Right forelimb (tissue), 1 donor: ENCODE data around the gene KPNA4.
A peak's percentile ranks its signal among the peaks of the same experiment; 100 is the strongest.
"Not testable (repeated sequence)": the region's sequence is repeated elsewhere in the genome, so short reads cannot be mapped to it uniquely, and the experiment has no call there.

Experiments
- DNase-seq: peaks from one replicate; pipeline ENCODE4 v3.0.0-alpha.2; 2018

Gene KPNA4

GRCh38 chr3:160569894-160570652 lies 4.7 kb upstream of the KPNA4 start:
- no peak for DNase-seq

GRCh38 chr3:160568989-160569388 lies 3.6 kb upstream of the KPNA4 start:
- DNase-seq = no peak

- no peak for DNase-seq
Observed at GRCh38 chr3:160567774-160568173, 2.4 kb upstream of the KPNA4 start.

GRCh38 chr3:160566499-160566898 lies 1.1 kb upstream of the KPNA4 start:
- DNase-seq = no peak

- no peak for DNase-seq
Observed at GRCh38 chr3:160564949-160565441, 376 bp downstream of the KPNA4 start.

- peak; percentile 54 for DNase-seq
Observed at GRCh38 chr3:160564258-160564911, 986 bp downstream of the KPNA4 start.

- no peak for DNase-seq
Observed at GRCh38 chr3:160562952-160563351, 2.4 kb downstream of the KPNA4 start.

GRCh38 chr3:160557571-160557970 lies 7.8 kb downstream of the KPNA4 start:
- no peak for DNase-seq

GRCh38 chr3:160556141-160556540 lies 9.2 kb downstream of the KPNA4 start:
- DNase-seq = no peak

- DNase-seq = no peak
Observed at GRCh38 chr3:160554980-160555379, 10.4 kb downstream of the KPNA4 start.

- no peak for DNase-seq
Observed at GRCh38 chr3:160553827-160554226, 11.5 kb downstream of the KPNA4 start.

GRCh38 chr3:160546727-160547126 lies 18.6 kb downstream of the KPNA4 start:
- DNase-seq = no peak

GRCh38 chr3:160545504-160545871 lies 19.9 kb downstream of the KPNA4 start:
- no peak for DNase-seq

- DNase-seq = no peak
Observed at GRCh38 chr3:160544844-160545503, 20.4 kb downstream of the KPNA4 start.

- DNase-seq = no peak
Observed at GRCh38 chr3:160540551-160540950, 24.8 kb downstream of the KPNA4 start.

GRCh38 chr3:160538895-160539294 lies 26.5 kb downstream of the KPNA4 start:
- DNase-seq = no peak

GRCh38 chr3:160537729-160538128 lies 27.6 kb downstream of the KPNA4 start:
- no peak for DNase-seq

- DNase-seq = no peak
Observed at GRCh38 chr3:160532371-160532770, 33.0 kb downstream of the KPNA4 start.

- DNase-seq = no peak
Observed at GRCh38 chr3:160531311-160531710, 34.1 kb downstream of the KPNA4 start.

- DNase-seq = not testable (repeated sequence)
Observed at GRCh38 chr3:160516391-160516790, 49.0 kb downstream of the KPNA4 start.

- DNase-seq = no peak
Observed at GRCh38 chr3:160501325-160501724, 64.0 kb downstream of the KPNA4 start.

- DNase-seq = no peak
Observed at GRCh38 chr3:160498202-160498601, 67.2 kb downstream of the KPNA4 start.

GRCh38 chr3:160490166-160490565 lies 75.2 kb downstream of the KPNA4 start:
- no peak for DNase-seq

GRCh38 chr3:160486459-160486869 lies 78.9 kb downstream of the KPNA4 start:
- DNase-seq = no peak
